ENCODE measurements around the gene PNKP.
A peak's percentile ranks its signal among the peaks of the same experiment; 100 is the strongest.

Gene PNKP

DNA sequence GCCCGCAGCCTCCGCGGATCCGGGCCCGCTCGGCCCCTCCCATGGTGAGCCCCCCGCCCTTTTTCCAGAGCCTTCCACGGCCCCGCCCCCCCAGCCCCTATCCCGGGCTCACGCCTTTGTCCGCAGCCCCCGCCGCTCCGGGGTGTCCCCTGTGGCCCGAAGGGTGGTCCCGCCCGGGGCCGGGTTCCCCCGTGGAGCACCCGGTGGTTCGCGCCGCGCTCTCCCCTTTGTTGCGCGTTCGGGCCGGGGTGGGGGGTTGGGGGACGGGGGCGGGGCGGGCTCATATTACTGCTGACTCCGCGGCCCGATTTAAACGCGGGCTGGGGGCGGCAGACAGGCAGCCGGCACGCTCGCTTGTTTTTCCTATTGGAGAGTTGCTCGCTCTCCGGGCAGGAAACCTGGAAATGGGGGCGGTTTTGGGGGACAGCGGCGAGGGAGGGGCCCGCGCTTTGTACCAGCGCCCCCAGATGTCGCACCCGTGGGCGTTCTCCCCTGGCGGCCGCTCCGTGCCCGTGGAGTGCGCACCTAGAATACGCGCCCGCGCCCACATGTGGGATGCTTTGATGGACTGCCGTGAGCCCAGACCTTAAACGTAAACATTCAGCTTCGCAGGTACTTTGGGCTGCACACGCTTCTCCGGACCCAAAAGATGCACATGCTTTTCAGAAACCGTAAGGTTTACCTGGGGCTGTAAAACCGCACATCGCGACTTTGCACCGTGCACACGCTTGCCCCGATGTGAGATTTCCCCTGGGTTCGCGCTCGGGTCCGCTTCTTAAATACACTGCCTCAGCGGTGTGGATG lies 15.7 kb downstream of the PNKP start:
- Histone ChIP-seq H3K4me3 (peak overlapping the region; percentile 83 to 99 (median 88)), H3K27ac (peak overlapping the region; percentile 50 to 100 (median 99))

DNA sequence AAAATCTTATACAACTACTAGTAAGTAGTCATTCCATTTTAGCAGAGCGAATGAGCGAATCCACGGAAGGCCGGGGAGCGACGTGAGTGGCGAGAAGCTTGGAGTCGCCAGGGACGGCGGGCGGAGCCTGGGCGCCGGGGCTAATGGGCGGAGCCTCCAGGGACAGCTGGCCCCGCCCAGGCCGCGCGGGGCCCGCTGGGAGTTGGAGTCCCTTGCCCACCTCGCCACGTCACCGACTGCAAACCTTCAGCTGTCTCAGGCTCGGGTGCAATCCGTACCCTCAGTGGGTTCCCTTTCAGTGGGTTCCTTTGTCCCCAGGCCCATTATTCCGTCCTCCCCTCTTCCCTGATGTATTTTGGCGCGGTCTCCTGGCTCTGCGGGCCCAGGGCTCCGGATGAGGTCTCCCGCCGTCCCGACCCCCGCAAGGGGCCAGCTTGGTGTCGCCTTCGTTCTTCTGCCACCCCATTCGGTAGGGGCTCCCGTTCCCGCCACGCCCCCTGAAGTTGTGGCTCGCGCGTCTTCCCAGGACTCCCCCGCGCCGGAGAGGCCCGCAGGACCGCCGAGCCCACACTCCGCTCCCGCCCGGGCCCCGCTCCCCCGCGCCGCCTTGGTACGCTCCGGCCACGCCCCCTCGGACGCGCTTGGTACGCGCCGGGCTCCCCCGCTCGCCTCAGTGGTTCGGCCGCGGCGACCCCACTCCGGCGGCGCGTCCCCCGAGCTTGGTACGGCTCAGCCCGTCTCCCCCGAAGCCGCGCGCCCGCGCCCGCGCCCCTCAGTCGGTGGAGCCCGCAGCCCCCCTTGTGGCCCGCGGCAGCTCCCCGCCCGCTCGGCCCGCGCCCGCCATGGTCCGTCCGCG lies 16.7 kb downstream of the PNKP start, which contains the start of gene PTOV1:
Gene PTOV1 (plus strand): TSS at position 673 of the 856 bp plus-strand sequence.
- Histone ChIP-seq H3K27ac (peak within 1 kb of the TSS; percentile 94 to 100 (median 99)), H3K4me3 (peak within 1 kb of the TSS; percentile 83 to 99 (median 88))

GRCh38 chr19:49850221-49850486 lies 17.2 kb downstream of the PNKP start:
- peak overlapping the region in 19 of 21 experiments; percentile 94 to 100 (median 99) for H3K27ac ChIP-seq
- H3K4me3 ChIP-seq = peak overlapping the region; percentile 83 to 99 (median 88)

GRCh38 chr19:49849433-49850220 lies 17.7 kb downstream of the PNKP start:
- H3K4me3 ChIP-seq = peak overlapping the region in 3 of 7 experiments; percentile 86 to 94 (median 88)
- peak overlapping the region in 9 of 21 experiments; percentile 98 to 100 (median 99) for H3K27ac ChIP-seq

DNA sequence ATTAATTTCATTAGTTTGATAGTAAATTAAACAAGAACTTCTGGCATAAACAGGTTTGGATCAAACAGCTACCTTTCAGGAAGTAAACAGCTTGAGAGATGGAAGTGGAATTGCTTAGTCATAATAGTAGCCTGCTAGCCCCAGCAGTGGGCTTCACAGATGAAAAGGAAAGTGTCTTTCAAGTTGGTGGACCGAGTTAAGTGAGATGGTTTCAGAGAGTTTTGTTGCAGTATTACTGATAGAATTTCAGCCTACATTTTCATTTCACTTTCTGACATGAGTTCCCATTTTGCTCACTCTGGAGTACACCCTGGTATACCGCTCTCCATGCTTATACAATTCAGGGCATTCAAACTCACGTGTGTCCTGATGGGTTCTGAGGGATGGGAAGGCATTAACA lies 18.4 kb downstream of the PNKP start:
- Histone ChIP-seq H3K27ac (no peak overlapping the region), H3K4me3 (no peak overlapping the region)

DNA sequence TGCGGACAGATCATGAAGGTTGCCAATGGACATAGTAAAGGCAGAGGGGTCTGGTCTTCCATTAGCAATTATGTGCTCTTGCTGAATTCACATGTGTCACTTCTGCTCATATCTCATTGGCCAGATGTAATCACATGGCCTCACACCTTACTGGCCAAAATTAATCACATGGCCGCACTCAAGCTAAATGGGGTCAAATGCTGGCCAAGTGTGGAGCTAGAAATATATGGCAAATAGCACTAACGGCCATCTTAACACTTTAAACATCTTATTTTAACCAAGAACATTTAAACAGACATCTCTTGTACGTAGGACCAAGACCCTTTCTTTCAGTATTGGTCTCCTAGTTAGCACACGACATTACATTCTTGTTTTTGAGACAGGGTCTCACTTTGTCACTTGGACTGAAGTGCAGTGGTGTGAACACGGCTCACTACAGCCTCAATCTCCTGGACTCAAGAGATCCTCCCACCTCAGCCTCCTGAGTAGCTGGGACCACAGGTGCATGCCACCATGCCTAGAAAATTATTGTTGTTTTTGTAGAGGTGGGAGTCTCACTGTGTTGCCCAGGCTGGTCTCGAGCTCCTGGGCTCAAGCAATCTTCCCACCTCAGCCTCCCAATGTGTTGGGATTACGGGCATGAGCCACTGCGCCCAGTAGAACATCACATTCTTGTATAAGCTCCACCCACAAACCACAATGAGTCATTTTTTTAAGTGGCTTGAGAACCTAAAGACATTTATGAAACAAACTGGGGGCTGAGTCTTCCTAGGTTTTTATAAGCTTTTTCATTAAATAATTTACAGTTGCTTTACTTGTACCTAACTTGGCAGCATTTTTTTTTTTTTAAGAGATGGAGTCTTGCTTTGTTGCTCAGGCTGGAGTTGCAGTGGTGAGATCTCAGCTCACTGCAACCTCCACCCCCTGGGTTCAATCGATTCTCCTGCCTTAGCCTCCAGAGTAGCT lies 19.4 kb downstream of the PNKP start:
- Histone ChIP-seq H3K4me3 (no peak overlapping the region), H3K27ac (no peak overlapping the region)

DNA sequence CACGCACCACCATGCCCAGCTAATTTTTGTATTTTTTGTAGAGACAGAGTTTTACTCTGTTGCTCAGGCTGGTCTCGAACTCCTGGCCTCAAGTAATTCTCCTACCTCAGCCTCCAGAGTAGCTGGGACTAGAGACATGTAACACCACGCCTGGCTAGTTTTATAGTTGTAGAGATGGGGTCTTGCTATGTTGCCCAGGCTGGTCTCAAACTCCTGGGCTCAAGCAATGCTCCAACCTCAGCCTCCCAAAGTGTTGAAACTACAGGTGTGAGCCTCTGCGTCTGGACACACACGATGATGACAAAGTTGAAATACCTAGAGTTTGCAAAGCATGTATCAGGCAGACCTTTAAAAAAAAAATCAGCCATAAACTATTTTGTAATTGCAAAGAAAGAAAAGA lies 21.0 kb downstream of the PNKP start:
- Histone ChIP-seq H3K4me3 (no peak overlapping the region), H3K27ac (no peak overlapping the region)

- H3K4me3 ChIP-seq = no peak overlapping the region
Measured at GRCh38 chr19:49845414-49845813, 22.0 kb downstream of the PNKP start.

DNA sequence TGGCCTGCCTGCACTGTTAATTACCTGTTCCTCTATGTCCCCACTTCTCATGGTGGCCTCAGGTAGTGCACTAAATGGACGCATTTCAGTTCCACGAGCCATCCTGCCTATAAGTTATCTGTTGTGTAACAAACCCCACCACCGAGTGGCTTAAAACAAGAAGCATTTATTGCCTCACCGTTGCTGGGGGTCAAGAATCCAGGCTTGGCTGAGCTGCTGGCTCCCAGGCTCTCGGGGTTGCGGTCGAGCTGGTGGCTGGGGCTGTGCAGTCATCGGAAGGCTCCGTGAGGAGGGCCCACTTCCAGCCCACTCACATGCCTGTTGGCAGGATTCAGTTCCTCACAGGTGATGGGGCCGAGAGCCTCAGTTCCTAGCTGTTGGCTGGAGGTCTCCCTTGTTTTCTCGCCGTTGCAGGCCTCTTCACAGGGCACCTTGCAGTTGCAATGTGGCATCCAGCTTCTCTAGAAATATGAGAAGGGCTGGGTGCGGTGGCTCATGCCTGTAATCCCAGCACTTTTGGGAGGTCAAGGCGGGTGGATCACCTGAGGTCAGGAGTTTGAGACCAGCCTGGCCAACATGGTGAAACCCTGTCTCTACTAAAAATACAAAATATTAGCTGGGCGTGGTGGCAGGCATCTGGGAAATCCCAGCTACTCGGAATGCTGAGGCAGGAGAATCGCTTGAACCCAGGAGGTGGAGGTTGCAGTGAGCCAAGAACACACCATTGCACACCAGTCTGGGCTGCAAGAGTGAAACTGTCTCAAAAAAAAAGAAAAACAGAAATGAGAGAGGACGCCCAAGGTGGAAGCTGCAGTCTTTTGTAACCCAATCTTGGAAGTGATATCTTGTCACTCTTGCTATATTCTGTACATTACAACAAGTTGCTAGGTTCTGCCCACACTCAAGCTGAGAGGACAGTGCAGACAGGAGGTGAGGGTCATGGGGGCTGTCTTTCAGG lies 23.0 kb downstream of the PNKP start:
- Histone ChIP-seq H3K27ac (no peak overlapping the region), H3K4me3 (no peak overlapping the region)

More at GRCh38 chr19:49845414-49845813, 22.0 kb downstream of the PNKP start:
- H3K27ac ChIP-seq = no peak overlapping the region

DNA sequence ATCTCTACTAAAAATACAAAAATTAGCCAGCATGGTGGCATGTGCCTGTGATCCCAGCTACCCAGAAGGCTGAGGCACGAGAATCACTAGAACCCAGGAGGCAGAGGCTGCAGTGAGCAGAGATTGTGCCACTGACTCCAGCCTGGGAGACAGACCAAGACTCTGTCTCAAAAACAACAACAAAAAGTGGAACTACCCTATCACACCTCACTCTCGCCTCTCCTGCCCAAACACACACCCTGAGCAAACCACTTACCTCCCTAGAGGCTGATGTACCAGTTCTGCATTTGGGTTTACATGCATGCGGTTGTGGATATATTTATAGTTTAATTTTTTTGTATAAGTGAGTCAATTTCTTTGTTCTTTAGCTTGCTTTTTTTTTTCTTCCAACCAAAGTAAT lies 24.1 kb downstream of the PNKP start:
- Histone ChIP-seq H3K27ac (peak overlapping the region in 2 of 21 experiments; percentile 23 to 46), H3K4me3 (no peak overlapping the region)

- no peak overlapping the region for H3K27ac ChIP-seq
Measured at GRCh38 chr19:49840736-49841249, 26.6 kb downstream of the PNKP start.

GRCh38 chr19:49840321-49840720 lies 27.1 kb downstream of the PNKP start:
- H3K4me3 ChIP-seq = no peak overlapping the region
- H3K27ac ChIP-seq = no peak overlapping the region

More at GRCh38 chr19:49840736-49841249, 26.6 kb downstream of the PNKP start:
- H3K4me3 ChIP-seq = no peak overlapping the region

DNA sequence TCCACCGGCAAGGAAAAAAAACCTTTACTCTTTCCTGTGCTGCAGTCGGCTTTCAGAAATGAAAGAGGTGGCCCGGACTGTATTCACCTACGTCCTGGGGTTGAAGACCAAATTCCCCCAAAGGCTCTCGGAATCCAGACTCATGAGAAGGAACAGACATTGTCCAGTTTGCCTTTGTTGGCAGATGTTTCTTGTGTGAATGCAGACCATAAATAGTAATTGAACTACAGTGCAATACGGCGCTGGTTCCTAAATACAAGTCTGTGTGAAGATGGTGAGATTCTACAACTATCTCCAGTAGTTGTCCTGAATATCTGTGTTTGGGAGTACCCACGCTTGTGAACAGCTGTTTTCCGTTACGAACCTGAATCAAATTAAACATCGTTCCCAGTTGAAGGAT lies 27.7 kb downstream of the PNKP start:
- H3K4me3 ChIP-seq = no peak overlapping the region
- no peak overlapping the region for H3K27ac ChIP-seq

DNA sequence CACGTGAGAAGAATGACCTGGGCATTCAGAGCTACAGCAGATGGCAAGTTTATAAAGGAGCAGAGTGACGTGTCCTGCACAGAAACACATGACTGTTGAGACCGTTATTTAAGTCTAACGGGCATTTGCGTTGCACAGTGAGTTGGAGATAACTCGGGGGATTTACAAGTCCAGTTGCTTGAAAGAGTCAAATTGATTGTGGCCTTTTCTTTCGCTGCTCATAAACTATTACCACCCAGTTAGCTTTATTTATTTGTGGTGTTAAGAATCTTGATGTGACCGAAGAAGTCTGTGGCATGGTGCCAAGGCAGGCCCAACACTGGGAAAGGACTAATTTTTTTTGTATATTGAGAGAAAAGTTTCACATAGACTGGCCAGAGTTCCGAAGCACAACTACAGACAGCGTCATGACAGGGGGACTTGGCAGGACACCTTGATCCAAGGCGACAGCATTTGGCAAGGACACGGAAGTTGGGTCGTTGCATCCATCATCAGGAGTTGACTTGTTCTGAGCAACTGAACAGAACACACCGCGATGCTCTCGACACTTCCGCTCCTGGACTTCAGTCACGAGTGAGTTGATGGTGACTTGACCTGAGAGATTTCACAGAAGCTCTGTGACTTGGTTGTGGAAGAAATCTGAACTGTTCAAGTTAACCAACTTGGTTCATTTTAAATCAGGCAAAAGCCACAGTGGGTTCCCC lies 28.3 kb downstream of the PNKP start:
- H3K4me3 ChIP-seq = no peak overlapping the region
- H3K27ac ChIP-seq = no peak overlapping the region

DNA sequence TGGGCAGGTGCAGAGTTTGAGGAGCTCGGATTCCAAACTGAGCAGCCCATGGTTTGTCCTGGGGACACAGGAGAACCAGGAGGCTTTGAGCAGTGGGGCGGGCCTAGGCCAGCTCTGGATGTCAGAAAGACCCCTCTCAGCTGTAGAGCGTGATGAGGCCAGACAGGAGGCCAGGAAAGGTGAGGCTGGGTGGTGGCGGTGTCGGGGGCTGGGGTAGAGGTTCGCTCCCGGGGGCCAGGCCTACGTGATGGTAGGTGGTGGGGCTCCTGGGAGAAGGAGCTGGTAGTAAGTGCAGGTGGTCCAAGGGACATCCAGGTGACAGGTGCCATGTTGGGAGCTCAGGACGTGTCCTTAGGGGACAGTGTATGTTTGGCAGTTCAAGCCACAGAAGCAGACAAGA lies 30.0 kb downstream of the PNKP start:
- Histone ChIP-seq H3K27ac (no peak overlapping the region), H3K4me3 (no peak overlapping the region)

- H3K27ac ChIP-seq = no peak overlapping the region
- no peak overlapping the region for H3K4me3 ChIP-seq
Measured at GRCh38 chr19:49837009-49837310, 30.4 kb downstream of the PNKP start.
